OCI-LY7 (cell line): ENCODE measurements around the gene SND1. TPM values are rescaled to one million over a fixed set of nuclear protein-coding genes. Genes with fewer than 3 reads are reported as not detected.

ENCODE experiments used
- BruUV-seq: library from RNA; stranded (reverse); fragments of 400-500 nt; replicated peaks from 2 replicates; lab custom pipeline; 2021; lab: Mats Ljungman, UMichigan
- CTCF ChIA-PET: fragments of 300-600 bp; sonication (Branson Sonifier 250); formaldehyde crosslinking; loops from one replicate; lab custom pipeline; 2022; ENCODE audit warnings: antibody characterized with exemption; ENCODE audit not compliant: unreplicated experiment; lab: Charles Lee
- POLR2A ChIA-PET: fragments of 300-600 bp; sonication (Branson Sonifier 250); formaldehyde crosslinking; loops from one replicate; lab custom pipeline; 2022; ENCODE audit warnings: antibody characterized with exemption; lab: Charles Lee
- DNase-seq: peaks from one replicate; pipeline ENCODE4 v3.0.0-alpha.2; 2015; ENCODE audit warnings: low spot score
- H2AFZ ChIP-seq: fragments of 200-600 bp; sonication (generic), shearing (Covaris generic); 2 replicates; pipeline ENCODE4 v1.6.1; 2014; ENCODE audit warnings: mild to moderate bottlenecking, antibody characterized with exemption, low read length, moderate library complexity
- H3K27ac ChIP-seq: fragments of 200-600 bp; sonication (generic); 2 replicates; pipeline ENCODE4 v1.5.1; 2014; ENCODE audit warnings: mixed run types, low read depth, mild to moderate bottlenecking, moderate library complexity, low read length, inconsistent platforms; ENCODE audit not compliant: poor library complexity, severe bottlenecking
- H3K36me3 ChIP-seq: fragments of 200-600 bp; sonication (generic); 2 replicates; pipeline ENCODE4 v1.6.1; 2014; ENCODE audit warnings: mild to moderate bottlenecking, antibody characterized with exemption, low read length, moderate library complexity, mixed read lengths; ENCODE audit not compliant: insufficient read depth
- H3K4me1 ChIP-seq: fragments of 200-600 bp; sonication (generic); 2 replicates; pipeline ENCODE4 v1.5.1; 2014; ENCODE audit warnings: mild to moderate bottlenecking, low read length; ENCODE audit not compliant: insufficient read depth, poor library complexity, severe bottlenecking
- H3K4me2 ChIP-seq: fragments of 200-600 bp; sonication (generic); 2 replicates; pipeline ENCODE4 v1.6.1; 2014; ENCODE audit warnings: mild to moderate bottlenecking, low read length
- H3K4me3 ChIP-seq: fragments of 200-600 bp; sonication (generic); 2 replicates; pipeline ENCODE4 v1.5.1; 2014; ENCODE audit warnings: mild to moderate bottlenecking, low read depth, low read length; ENCODE audit not compliant: poor library complexity, severe bottlenecking
- H3K79me2 ChIP-seq: fragments of 200-600 bp; sonication (generic); 2 replicates; pipeline ENCODE4 v1.6.1; 2016; ENCODE audit warnings: low read depth, mild to moderate bottlenecking, low read length, moderate library complexity, mixed read lengths; ENCODE audit not compliant: insufficient read depth
- H3K9me2 ChIP-seq: fragments of 200-600 bp; sonication (generic); 2 replicates; pipeline ENCODE4 v1.6.1; 2016; ENCODE audit warnings: mild to moderate bottlenecking, low read length, mixed read lengths; ENCODE audit not compliant: insufficient read depth
- H3K9me3 ChIP-seq: fragments of 200-600 bp; sonication (generic); 2 replicates; pipeline ENCODE4 v1.6.1; 2014; ENCODE audit warnings: mild to moderate bottlenecking, mixed run types, low read length, mixed read lengths
- H4K20me1 ChIP-seq: fragments of 200-600 bp; sonication (generic); 2 replicates; pipeline ENCODE4 v1.6.1; 2014; ENCODE audit warnings: mild to moderate bottlenecking, antibody characterized with exemption, low read length, moderate library complexity, mixed read lengths; ENCODE audit not compliant: insufficient read depth
- EZH2phosphoT487 ChIP-seq: fragments of 200-600 bp; sonication (generic); IDR thresholded peaks from 2 replicates; pipeline ENCODE4 v1.6.1; 2018; ENCODE audit warnings: low read depth, borderline replicate concordance, mild to moderate bottlenecking, mixed run types, antibody characterized with exemption, low read length, moderate library complexity, mixed read lengths
- intact Hi-C: fragments of 100-400 bp; cut with micrococcal nuclease; formaldehyde crosslinking; loops from one replicate; pipeline ENCODE4 v1.10.0; 2022; ENCODE audit not compliant: unreplicated experiment
- total RNA-seq, 2 experiments: library from RNA; depleted of rRNA in 1 of 2; stranded (reverse); fragments of >200 nt in 1 of 2; shearing (Covaris generic) in 1 of 2; gene quantifications; 2 replicates each; pipeline ENCODE4 v1.2.3, GENCODE V29; 2014 to 2022
- TF ChIP-seq, protein P1 (sequence below): fragments of 200-600 bp; sonication (generic); conservative IDR thresholded peaks from 2 replicates; pipeline ENCODE4 v1.5.1; 2014; ENCODE audit warnings: mild to moderate bottlenecking, antibody characterized with exemption, low read length, moderate library complexity, mixed read lengths

SND1 gene
- total RNA-seq, 2 experiments from 2014 or later: 111 to 221 TPM

- intact Hi-C loops: no loop called here
- BruUV-seq: no TSS peak
Measured at GRCh38 chr7:127884066-127884559, 232.1 kb downstream of the SND1 start.

GRCh38 chr7:127885222-127885772 lies 233.3 kb downstream of the SND1 start:
- Histone ChIP-seq H3K36me3 (peaks cover 27% of the 10 kb centered on the region), H3K27ac (no peak overlapping the region), H3K4me2 (no peak overlapping the region), H3K9me2 (no peaks in the 10 kb centered on the region), H2AFZ (no peak overlapping the region), H3K4me3 (no peak overlapping the region), H3K79me2 (no peaks in the 10 kb centered on the region), H3K4me1 (no peaks in the 10 kb centered on the region), H4K20me1 (no peaks in the 10 kb centered on the region), H3K9me3 (no peaks in the 10 kb centered on the region)
- DNase-seq: no peak
- no TSS peak for BruUV-seq
- ChIA-PET CTCF (no interaction called here), POLR2A (interaction anchor here (0.7 kb wide), 2 partner anchors 25 to 163 kb away, joined by 3 read pairs; no protein-coding TSS in a partner anchor)
- no peak for TF ChIP-seq EZH2phosphoT487
- TF ChIP-seq, protein P1, sequence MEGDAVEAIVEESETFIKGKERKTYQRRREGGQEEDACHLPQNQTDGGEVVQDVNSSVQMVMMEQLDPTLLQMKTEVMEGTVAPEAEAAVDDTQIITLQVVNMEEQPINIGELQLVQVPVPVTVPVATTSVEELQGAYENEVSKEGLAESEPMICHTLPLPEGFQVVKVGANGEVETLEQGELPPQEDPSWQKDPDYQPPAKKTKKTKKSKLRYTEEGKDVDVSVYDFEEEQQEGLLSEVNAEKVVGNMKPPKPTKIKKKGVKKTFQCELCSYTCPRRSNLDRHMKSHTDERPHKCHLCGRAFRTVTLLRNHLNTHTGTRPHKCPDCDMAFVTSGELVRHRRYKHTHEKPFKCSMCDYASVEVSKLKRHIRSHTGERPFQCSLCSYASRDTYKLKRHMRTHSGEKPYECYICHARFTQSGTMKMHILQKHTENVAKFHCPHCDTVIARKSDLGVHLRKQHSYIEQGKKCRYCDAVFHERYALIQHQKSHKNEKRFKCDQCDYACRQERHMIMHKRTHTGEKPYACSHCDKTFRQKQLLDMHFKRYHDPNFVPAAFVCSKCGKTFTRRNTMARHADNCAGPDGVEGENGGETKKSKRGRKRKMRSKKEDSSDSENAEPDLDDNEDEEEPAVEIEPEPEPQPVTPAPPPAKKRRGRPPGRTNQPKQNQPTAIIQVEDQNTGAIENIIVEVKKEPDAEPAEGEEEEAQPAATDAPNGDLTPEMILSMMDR: no peak
- intact Hi-C loops: no loop called here

More at GRCh38 chr7:127884066-127884559, 232.1 kb downstream of the SND1 start:
- no peaks in the 10 kb centered on the region for H4K20me1 ChIP-seq
- ChIA-PET POLR2A (no interaction called here), CTCF (no interaction called here)
- H3K79me2 ChIP-seq: no peaks in the 10 kb centered on the region
- H3K4me1 ChIP-seq: no peaks in the 10 kb centered on the region
- no peak overlapping the region for H3K4me3 ChIP-seq
- H3K27ac ChIP-seq: no peak overlapping the region
- TF ChIP-seq, protein P1: no peak
- TF ChIP-seq EZH2phosphoT487: no peak
- H3K9me3 ChIP-seq: no peaks in the 10 kb centered on the region
- H2AFZ ChIP-seq: no peak overlapping the region
- no peaks in the 10 kb centered on the region for H3K9me2 ChIP-seq
- no peak overlapping the region for H3K4me2 ChIP-seq
- H3K36me3 ChIP-seq: peaks cover 15% of the 10 kb centered on the region
- no peak for DNase-seq

- Histone ChIP-seq H3K36me3 (peaks cover 29% of the 10 kb centered on the region), H2AFZ (no peak overlapping the region), H3K4me2 (no peak overlapping the region), H3K79me2 (no peaks in the 10 kb centered on the region), H3K9me2 (no peaks in the 10 kb centered on the region), H3K4me1 (no peaks in the 10 kb centered on the region), H3K9me3 (no peaks in the 10 kb centered on the region), H3K27ac (no peak overlapping the region), H4K20me1 (no peaks in the 10 kb centered on the region), H3K4me3 (no peak overlapping the region)
- TF ChIP-seq, protein P1: no peak
- TF ChIP-seq EZH2phosphoT487: no peak
- BruUV-seq: no TSS peak
- ChIA-PET POLR2A (interaction anchor here (0.7 kb wide), 2 partner anchors 25 to 163 kb away, joined by 3 read pairs; no protein-coding TSS in a partner anchor), CTCF (no interaction called here)
- intact Hi-C loops: no loop called here
- DNase-seq: no peak
Measured at GRCh38 chr7:127885843-127886242, 233.8 kb downstream of the SND1 start.
